OCI-LY7 (cell line): ENCODE results near the gene ALPL. TPM values are rescaled to one million over a fixed set of nuclear protein-coding genes. Genes with fewer than 3 reads are reported as not detected.
"Not testable (repeated sequence)": the region's sequence is repeated elsewhere in the genome, so short reads cannot be mapped to it uniquely, and the experiment has no call there.

ENCODE experiments used
- BruUV-seq: library from RNA; stranded (reverse); fragments of 400-500 nt; replicated peaks from 2 replicates; lab custom pipeline; 2021; lab: Mats Ljungman, UMichigan
- CTCF ChIA-PET: fragments of 300-600 bp; sonication (Branson Sonifier 250); formaldehyde crosslinking; loops from one replicate; lab custom pipeline; 2022; ENCODE audit warnings: antibody characterized with exemption; ENCODE audit not compliant: unreplicated experiment; lab: Charles Lee
- POLR2A ChIA-PET: fragments of 300-600 bp; sonication (Branson Sonifier 250); formaldehyde crosslinking; loops from one replicate; lab custom pipeline; 2022; ENCODE audit warnings: antibody characterized with exemption; lab: Charles Lee
- DNase-seq: peaks from one replicate; pipeline ENCODE4 v3.0.0-alpha.2; 2015; ENCODE audit warnings: low spot score
- H2AFZ ChIP-seq: fragments of 200-600 bp; sonication (generic), shearing (Covaris generic); 2 replicates; pipeline ENCODE4 v1.6.1; 2014; ENCODE audit warnings: mild to moderate bottlenecking, antibody characterized with exemption, low read length, moderate library complexity
- H3K27ac ChIP-seq: fragments of 200-600 bp; sonication (generic); 2 replicates; pipeline ENCODE4 v1.5.1; 2014; ENCODE audit warnings: mixed run types, low read depth, mild to moderate bottlenecking, moderate library complexity, low read length, inconsistent platforms; ENCODE audit not compliant: poor library complexity, severe bottlenecking
- H3K36me3 ChIP-seq: fragments of 200-600 bp; sonication (generic); 2 replicates; pipeline ENCODE4 v1.6.1; 2014; ENCODE audit warnings: mild to moderate bottlenecking, antibody characterized with exemption, low read length, moderate library complexity, mixed read lengths; ENCODE audit not compliant: insufficient read depth
- H3K4me1 ChIP-seq: fragments of 200-600 bp; sonication (generic); 2 replicates; pipeline ENCODE4 v1.5.1; 2014; ENCODE audit warnings: mild to moderate bottlenecking, low read length; ENCODE audit not compliant: insufficient read depth, poor library complexity, severe bottlenecking
- H3K4me2 ChIP-seq: fragments of 200-600 bp; sonication (generic); 2 replicates; pipeline ENCODE4 v1.6.1; 2014; ENCODE audit warnings: mild to moderate bottlenecking, low read length
- H3K4me3 ChIP-seq: fragments of 200-600 bp; sonication (generic); 2 replicates; pipeline ENCODE4 v1.5.1; 2014; ENCODE audit warnings: mild to moderate bottlenecking, low read depth, low read length; ENCODE audit not compliant: poor library complexity, severe bottlenecking
- H3K79me2 ChIP-seq: fragments of 200-600 bp; sonication (generic); 2 replicates; pipeline ENCODE4 v1.6.1; 2016; ENCODE audit warnings: low read depth, mild to moderate bottlenecking, low read length, moderate library complexity, mixed read lengths; ENCODE audit not compliant: insufficient read depth
- H3K9me2 ChIP-seq: fragments of 200-600 bp; sonication (generic); 2 replicates; pipeline ENCODE4 v1.6.1; 2016; ENCODE audit warnings: mild to moderate bottlenecking, low read length, mixed read lengths; ENCODE audit not compliant: insufficient read depth
- H3K9me3 ChIP-seq: fragments of 200-600 bp; sonication (generic); 2 replicates; pipeline ENCODE4 v1.6.1; 2014; ENCODE audit warnings: mild to moderate bottlenecking, mixed run types, low read length, mixed read lengths
- H4K20me1 ChIP-seq: fragments of 200-600 bp; sonication (generic); 2 replicates; pipeline ENCODE4 v1.6.1; 2014; ENCODE audit warnings: mild to moderate bottlenecking, antibody characterized with exemption, low read length, moderate library complexity, mixed read lengths; ENCODE audit not compliant: insufficient read depth
- CTCF ChIP-seq: fragments of 200-600 bp; sonication (generic); conservative IDR thresholded peaks from 2 replicates; pipeline ENCODE4 v1.5.1; 2014; ENCODE audit warnings: mild to moderate bottlenecking, antibody characterized with exemption, low read length, moderate library complexity, mixed read lengths
- EZH2phosphoT487 ChIP-seq: fragments of 200-600 bp; sonication (generic); IDR thresholded peaks from 2 replicates; pipeline ENCODE4 v1.6.1; 2018; ENCODE audit warnings: low read depth, borderline replicate concordance, mild to moderate bottlenecking, mixed run types, antibody characterized with exemption, low read length, moderate library complexity, mixed read lengths
- intact Hi-C: fragments of 100-400 bp; cut with micrococcal nuclease; formaldehyde crosslinking; loops from one replicate; pipeline ENCODE4 v1.10.0; 2022; ENCODE audit not compliant: unreplicated experiment
- total RNA-seq, 2 experiments: library from RNA; depleted of rRNA in 1 of 2; stranded (reverse); fragments of >200 nt in 1 of 2; shearing (Covaris generic) in 1 of 2; gene quantifications; 2 replicates each; pipeline ENCODE4 v1.2.3, GENCODE V29; 2014 to 2022

ALPL gene
- total RNA-seq, 2 experiments from 2014 or later = not detected

DNA sequence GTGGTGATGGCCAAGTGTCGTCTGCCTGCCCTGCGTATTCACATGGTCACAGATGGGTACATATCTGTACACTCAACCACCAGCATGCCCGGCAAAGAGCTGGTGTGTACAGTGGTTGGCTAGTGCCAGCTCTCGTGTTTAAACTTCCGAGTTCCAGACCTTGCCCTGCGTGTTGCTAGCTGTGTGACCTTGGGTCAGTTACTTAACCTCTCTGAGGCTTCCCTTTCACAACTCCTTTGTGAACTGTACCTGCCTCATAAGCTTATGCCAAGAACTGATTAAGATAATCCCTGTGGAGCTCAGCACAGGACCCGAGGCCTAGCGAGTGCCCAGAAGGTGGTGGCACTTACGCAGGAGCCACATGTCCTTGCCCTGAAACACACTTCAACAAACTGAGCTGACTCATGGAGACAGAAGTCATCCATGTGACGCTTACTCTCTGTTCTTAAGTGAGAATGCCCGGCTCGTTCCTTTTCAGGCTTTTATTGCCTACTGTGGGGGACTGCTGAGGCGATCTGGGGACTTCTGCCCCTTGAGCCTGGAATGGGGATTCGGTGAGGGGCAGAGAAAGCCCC is 55.4 kb downstream of the ALPL start:
- no peak for DNase-seq
- CTCF ChIA-PET = no interaction called here
- H3K27ac ChIP-seq = no peak overlapping the region
- H3K79me2 ChIP-seq = no peaks in the 10 kb centered on the region
- intact Hi-C loops = no loop called here
- H3K36me3 ChIP-seq = no peaks in the 10 kb centered on the region
- no peak overlapping the region for H3K4me2 ChIP-seq
- no peak for TF ChIP-seq EZH2phosphoT487
- no peak overlapping the region for H3K4me3 ChIP-seq
- BruUV-seq = no TSS peak
- no peaks in the 10 kb centered on the region for H4K20me1 ChIP-seq
- POLR2A ChIA-PET = no interaction called here
- H3K9me3 ChIP-seq = no peaks in the 10 kb centered on the region
- H2AFZ ChIP-seq = no peak overlapping the region
- no peaks in the 10 kb centered on the region for H3K4me1 ChIP-seq
- H3K9me2 ChIP-seq = no peaks in the 10 kb centered on the region

GRCh38 chr1:21565285-21565684 is 56.1 kb downstream of the ALPL start:
- H3K36me3 ChIP-seq = no peaks in the 10 kb centered on the region
- no peaks in the 10 kb centered on the region for H3K9me3 ChIP-seq
- POLR2A ChIA-PET = no interaction called here
- H3K4me1 ChIP-seq = no peaks in the 10 kb centered on the region
- no peak overlapping the region for H3K4me2 ChIP-seq
- no peaks in the 10 kb centered on the region for H4K20me1 ChIP-seq
- no peak overlapping the region for H2AFZ ChIP-seq
- TF ChIP-seq CTCF (no peak), EZH2phosphoT487 (no peak)
- intact Hi-C loops = no loop called here
- BruUV-seq = no TSS peak
- no peak overlapping the region for H3K27ac ChIP-seq
- CTCF ChIA-PET = no interaction called here
- no peaks in the 10 kb centered on the region for H3K9me2 ChIP-seq
- no peak overlapping the region for H3K4me3 ChIP-seq
- no peaks in the 10 kb centered on the region for H3K79me2 ChIP-seq
- DNase-seq = no peak

DNA sequence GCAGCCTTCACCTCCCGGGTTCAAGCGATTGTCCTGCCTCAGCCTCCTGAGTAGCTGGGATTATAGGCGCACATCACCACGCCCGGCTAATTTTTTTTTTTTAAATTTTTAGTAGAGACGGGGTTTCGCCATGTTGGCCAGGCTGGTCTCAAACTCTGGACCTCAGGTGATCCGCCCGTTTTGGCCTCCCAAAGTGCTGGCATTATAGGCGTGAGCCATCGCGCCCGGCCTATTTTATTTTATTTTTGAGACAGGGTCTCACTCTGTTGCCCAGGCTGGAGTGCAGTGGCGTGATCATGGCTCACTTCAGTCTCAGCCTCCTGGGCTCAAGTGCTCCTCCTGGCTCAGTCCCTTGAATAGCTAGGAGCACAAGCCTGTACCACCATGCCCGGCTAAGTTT is 57.1 kb downstream of the ALPL start:
- H3K79me2 ChIP-seq, intact Hi-C loops, H3K9me3 ChIP-seq, H3K9me2 ChIP-seq, H2AFZ ChIP-seq, H3K27ac ChIP-seq, POLR2A ChIA-PET, H3K4me3 ChIP-seq, DNase-seq, H3K4me2 ChIP-seq, H3K4me1 ChIP-seq, H4K20me1 ChIP-seq, CTCF ChIA-PET, H3K36me3 ChIP-seq, BruUV-seq: not testable (repeated sequence)
